GM21367 (cell line): ENCODE measurements around the gene USP6NL.
A peak's percentile ranks its signal among the peaks of the same experiment; 100 is the strongest.

Experiments
- ATAC-seq: cut with Tn5 transposase; IDR thresholded peaks from one replicate; pipeline ENCODE4 v1.9.1; 2021; ENCODE audit not compliant: unreplicated experiment

The USP6NL gene

DNA sequence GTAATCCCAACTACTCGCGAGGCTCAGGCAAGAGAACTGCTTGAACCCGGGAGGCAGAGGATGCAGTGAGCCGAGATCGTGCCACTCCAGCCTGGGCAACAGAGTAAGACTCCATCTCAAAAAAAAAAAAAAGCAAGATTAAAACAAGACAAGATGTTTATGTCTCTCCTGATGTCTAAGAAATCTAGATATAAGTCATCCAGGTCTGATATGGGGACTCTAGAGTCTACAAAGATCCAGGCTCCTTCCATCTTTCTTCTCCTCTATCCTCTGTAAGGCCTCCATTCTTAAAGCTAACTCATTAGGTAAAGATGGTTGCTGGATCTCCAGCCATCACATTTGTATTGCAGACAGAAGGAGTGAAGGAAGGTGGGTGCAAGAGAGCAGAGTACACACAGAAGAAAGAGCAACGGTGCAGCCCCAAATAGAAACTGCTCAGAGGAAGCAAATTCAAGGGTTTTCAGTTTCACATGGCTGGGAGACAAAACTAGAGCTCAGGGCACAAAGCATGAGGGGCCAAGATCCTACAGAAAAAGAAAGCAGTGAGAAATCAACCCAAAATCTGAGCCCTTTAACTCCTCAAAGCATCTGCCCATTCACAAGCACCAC lies 57.6 kb downstream of the USP6NL start:
- peak; percentile 68 for ATAC-seq

DNA sequence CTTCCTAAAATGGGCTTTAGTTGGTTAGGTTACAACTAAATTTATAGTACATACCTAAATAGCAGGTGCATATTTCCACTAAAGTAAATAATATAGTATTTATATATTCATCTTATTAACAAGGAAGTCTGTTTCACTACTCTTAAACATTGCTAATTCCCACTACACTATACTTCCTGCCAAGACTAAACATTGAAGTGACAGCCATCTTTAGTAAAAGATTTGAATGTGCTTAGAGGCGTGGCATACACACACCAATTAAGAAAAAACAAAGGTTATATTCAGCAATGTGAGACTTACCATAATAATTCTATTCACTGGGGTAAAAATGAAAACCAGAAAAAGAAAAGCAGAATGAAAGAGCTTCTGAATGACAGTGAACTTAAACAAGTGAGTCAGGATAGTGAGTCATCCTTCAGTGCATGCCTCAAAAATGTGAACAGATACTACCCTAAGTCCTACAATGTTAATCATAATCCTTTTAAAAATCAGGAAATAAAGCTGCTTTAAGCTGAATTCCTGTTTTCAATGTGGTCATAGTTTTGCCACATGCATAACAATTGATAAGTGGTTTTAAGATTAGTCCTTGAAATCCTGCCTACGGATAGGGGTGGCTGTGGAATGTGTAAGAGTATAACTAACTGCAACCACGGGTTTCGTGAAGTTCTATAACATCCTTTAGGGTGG lies 59.4 kb downstream of the USP6NL start:
- no peak for ATAC-seq

DNA sequence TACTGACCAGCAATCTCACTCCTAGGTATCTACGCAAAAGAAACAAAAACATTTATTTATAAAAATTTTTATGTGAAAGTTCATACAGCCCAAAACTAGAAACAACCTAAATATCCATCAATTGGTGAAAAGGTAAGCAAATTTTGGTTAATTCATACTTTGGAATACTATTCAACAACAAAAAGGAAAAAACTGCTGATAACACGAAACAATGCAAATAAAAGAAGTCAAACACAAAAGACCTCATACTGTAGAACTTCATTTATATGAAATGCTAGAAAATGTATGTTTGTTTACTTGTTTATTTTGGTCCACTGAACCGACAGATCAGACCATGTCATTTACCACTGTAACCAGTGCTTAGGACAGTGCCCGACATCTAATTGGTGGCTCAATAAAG lies 60.3 kb downstream of the USP6NL start:
- no peak for ATAC-seq

- ATAC-seq = no peak
These were observed 62.7 kb downstream of the USP6NL start for GRCh38 chr10:11548768-11549099.

- ATAC-seq = no peak
These were observed 63.2 kb downstream of the USP6NL start for GRCh38 chr10:11548065-11548767.

GRCh38 chr10:11546581-11546980 lies 64.9 kb downstream of the USP6NL start:
- no peak for ATAC-seq

DNA sequence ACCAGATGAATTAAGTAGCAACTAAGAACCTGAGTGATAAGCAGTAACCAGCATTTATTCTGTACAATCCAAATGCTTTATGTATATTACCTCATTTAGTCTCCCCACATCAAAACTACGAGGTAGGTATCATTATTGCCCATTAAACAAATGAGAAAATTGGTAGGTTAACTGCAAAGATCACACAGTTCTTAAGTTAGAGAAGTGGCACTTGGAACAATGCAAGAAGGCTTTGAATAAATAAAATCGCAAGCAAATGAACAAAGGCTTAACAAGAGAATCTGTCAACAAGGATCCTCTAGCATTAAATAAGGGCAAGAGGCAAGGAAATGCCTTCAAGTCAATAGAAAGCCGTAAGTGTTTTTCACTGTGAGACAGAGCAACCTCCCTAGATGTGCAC lies 70.2 kb downstream of the USP6NL start:
- ATAC-seq = no peak

- no peak for ATAC-seq
These were observed 72.1 kb downstream of the USP6NL start for GRCh38 chr10:11539191-11539868.

- no peak for ATAC-seq
These were observed 72.6 kb downstream of the USP6NL start for GRCh38 chr10:11538834-11539190.

DNA sequence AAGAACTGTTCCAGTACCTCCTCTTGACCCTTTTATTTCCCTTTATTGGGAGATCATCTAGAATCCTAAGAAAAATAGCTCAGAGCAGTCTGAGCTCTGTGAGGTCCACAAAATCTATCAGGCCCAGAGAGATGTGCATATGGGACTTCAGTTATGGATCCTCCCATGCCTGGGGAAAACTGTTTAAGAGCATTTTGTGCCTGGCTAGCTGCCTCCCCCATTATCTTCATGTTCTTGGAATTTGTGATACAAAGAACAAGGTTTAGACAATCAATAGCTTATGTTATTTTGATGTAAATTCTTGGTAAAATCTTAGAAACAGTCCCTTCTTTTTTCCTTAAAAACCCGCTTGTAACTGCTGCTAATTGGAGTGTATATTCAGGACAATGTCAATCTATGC lies 75.2 kb downstream of the USP6NL start:
- no peak for ATAC-seq

GRCh38 chr10:11535346-11535959 lies 76.0 kb downstream of the USP6NL start:
- ATAC-seq = peak; percentile 27

DNA sequence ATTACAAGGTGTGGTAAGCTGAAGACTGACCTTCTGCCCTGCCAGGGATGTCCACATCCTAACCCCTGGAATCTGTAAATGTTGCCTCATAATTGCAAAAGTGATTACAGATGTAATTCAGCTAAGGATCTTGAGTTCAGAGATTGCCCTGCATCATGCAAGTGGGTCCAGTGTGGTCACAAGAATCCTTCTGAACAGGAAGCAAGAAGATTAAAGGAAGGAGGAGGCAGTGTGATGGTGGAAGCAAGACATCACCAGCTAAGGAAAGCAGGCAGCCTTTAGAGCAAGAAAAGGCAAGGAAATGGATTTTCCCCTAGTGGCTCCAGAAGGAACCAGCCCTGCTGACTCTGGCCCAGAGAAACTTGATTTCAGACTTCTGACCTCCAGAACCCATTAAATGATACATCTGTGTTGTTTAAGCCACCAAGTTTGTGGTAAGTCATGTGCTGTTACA lies 78.1 kb downstream of the USP6NL start:
- ATAC-seq = no peak

DNA sequence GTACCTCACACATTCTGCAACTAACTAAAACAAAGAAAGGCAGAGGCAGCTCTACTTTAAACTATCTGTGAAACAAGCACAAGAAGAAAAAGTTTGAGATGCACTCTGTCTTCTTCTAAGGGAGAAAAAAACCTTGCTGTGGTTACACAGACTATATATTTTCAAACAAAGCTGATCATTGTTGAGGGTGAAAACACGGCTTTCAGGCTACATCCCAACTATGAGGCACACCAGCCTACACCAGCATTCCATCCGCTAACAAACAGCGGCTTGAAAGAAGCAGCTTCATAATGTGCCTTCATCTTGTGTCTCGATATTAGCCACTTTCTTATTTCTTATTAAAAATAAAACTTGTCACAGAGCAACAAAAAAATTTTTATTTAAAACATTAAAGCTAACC lies 79.1 kb downstream of the USP6NL start:
- no peak for ATAC-seq

DNA sequence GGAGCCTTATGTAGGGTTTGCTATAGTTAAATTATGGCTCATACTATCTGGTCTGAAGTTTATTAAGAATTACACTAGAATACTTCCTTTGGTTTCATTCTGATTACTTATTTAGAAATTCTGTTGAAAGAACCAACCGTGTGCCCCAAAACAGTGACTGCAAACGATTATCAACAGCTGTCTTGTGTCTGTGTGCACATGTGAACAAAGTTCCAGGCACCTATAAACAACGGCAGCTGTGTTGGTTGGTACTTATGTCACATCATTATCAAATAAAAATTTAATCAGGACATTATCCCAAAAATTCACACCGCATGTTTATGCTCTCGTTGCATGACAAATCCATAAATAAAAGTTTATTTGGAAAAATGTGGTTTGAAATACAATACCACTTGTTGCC lies 80.6 kb downstream of the USP6NL start:
- no peak for ATAC-seq

GRCh38 chr10:11529276-11529903 lies 82.1 kb downstream of the USP6NL start:
- ATAC-seq = no peak

DNA sequence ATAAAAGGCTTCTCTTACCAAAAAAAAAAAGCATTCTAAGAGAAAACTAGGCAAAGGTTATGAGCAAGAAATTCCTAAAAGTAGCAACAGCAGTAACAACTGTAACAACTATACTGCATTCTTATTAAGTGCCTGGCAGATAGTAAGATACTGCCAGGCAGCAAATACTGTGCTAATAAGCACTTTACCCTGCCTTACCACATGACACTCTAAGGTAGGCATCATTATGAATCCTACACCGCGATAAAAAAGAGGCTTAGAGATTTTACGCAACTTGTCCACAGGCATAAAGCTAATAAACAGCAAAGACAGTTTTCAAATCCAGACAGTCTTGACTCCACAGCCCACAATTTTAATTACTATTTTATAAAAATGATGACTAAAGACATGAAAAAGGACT lies 83.2 kb downstream of the USP6NL start:
- ATAC-seq = no peak

- no peak for ATAC-seq
These were observed 83.7 kb downstream of the USP6NL start for GRCh38 chr10:11527691-11528255.

DNA sequence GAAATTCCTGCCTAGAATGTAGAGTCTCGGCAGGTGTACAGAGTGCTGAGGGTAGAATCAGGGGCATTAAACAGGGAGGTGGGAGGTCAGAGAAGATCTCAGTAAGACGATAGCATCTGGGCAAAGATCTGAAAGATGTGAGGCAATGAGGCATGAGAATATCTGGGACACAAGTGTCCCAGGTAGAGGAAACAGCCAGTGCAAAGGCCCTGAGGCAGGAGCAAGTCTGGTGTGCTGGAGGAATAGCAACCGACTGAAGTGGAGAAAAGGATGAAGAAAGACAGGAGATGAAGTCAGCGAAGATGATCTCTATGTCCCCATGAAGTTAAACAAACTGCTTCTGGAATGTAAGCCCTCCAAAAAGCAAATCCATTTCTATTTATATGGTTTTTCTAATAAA lies 84.4 kb downstream of the USP6NL start:
- ATAC-seq = no peak

GRCh38 chr10:11525503-11525902 lies 85.9 kb downstream of the USP6NL start:
- ATAC-seq = no peak

GRCh38 chr10:11522821-11523245 lies 88.6 kb downstream of the USP6NL start:
- ATAC-seq = no peak

DNA sequence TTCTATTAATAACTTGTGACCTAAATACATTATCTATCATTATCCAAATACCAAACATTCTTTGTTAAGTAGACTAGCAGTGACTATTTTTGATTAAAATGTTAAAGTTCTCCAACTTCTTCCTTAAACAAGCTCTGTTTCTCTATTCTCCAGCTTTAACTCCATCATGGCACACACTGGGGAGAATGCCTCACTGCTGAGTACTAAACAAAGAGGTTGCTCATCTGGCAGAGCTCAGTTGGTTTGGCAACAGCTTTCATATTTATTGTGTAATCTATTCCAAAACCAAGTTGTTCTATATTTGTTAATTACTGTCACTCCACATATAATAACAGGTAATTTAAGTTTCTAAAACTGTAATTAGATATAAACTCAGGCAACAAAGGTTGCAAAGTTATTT lies 89.6 kb downstream of the USP6NL start:
- no peak for ATAC-seq
